HG03575 (cell line): ENCODE results near the gene TOX3.

Source experiments
- ATAC-seq: cut with Tn5 transposase; IDR thresholded peaks from one replicate; pipeline ENCODE4 v1.9.1; 2021; ENCODE audit not compliant: unreplicated experiment, insufficient number of reproducible peaks, low FRiP score; ENCODE audit errors: extremely low read depth

Gene TOX3

DNA sequence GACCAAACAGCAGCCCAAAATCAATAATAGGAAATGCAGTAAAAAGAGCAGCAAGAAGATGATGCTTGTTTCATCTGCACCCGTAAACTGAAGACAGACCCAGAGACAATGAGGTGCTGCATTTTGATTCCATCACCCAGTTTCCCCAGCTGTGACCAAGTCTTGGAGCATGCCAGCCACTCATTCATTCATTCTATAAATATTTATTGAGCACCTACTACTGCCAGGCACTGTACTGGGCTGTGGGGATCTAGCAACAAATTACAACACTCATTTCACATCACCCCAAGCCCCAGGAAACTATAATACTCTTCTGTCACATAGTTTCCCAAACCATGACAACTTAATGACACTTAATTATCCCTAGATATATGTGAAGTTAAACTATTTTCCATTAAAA, 79.2 kb downstream of the TOX3 start:
- no peak for ATAC-seq

DNA sequence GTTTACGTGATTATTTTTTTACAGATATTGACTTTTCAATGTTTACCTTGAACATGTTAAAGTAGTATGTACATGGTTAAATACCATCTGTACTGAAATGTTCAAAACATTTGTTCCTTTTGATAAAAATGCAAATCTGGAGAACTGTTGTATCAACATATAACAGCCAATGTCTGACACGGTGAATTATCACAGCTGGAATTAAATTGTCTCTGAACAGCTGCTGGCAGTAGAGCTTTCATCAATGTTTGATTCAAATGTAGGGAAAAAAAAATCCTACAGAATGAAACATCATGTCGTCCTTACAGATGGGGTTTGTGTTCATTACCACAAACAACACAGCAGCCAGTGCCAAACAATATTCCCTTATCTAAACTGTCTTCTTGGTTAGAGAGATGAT, 79.9 kb downstream of the TOX3 start:
- no peak for ATAC-seq

DNA sequence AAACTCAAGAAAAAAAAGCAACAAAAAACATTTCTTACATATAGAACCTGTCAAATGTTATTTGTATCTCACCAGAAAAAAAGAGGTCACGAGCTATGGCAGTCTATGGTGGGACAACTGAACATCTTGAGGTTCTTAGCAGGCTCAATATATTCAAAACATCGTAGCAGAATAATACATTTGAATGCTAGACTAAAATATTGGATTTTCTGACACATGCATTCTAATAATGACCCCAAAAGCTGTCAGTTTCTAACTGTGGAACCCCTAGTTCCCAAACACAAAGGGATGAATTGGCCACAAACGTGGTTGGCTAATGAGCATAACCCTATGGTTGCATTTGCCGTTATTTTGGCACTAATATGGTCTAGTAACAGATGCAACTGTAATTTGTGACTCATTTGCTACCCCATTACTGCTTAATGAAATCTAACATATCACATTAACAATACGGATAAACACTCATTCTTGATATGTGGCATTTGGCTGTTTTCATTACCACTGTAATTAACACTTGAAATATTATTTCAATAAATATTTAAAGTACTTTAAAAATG, 81.2 kb downstream of the TOX3 start:
- no peak for ATAC-seq

DNA sequence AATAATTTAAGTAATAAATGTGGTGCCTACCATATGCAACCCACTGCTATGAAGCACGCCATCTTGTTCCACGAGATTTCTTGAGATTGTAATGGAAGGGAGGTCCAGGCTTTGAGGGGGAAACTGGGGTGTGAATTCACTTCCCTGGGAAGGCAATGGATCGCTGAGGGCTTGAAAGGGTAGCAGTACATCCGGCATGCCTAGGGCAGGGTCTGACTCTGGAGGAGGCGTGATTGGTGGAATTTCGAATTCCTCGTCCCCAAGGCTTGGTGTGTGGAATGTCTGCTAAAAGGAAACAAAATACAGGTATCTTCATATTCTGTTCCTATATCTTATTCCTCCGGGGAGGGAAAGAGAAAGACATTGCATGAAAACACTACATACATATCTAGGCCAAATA, 83.0 kb downstream of the TOX3 start:
- ATAC-seq: no peak

DNA sequence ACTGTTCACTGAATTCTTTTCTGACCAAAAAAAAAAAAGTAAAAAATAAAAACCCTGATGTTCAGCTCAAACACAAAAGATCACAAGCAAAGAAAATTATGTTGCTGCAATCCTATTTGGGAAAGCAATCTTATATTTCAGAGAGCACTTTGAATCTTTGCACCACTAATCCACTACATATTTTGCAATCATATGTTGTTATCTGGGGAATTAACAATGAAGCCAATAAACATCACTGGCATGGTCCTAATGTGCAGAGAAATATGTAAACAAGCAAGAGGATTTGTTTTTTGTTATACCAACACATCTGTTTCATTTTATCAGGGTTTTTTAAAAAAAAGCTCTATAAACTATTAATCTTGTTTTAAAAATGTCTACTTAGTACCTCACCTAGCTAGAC, 84.1 kb downstream of the TOX3 start:
- no peak for ATAC-seq

DNA sequence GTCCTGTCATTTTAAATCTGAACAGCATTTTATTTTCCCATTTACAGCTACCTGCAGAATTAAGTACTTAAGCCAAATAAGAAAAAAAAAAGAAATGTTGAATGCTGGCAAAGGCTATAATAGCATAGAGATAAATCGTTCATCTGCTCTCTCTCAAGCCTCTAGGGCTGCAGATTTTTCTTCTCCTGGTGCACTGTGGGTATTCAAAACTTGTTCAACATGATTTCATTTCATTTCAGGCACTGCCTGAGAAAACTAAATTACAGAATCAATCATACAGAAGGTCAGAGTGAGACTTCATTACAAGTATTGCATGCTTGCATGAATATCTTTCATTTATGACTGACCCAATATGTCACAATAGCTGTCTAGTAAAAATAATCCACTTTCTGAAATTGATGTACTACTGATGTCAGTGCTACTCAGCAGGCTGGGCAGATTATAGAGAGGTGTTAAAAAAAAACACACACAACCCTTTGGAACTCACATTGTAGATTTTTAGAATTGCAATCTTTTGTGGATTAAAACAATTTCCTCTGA, 86.2 kb downstream of the TOX3 start:
- no peak for ATAC-seq

DNA sequence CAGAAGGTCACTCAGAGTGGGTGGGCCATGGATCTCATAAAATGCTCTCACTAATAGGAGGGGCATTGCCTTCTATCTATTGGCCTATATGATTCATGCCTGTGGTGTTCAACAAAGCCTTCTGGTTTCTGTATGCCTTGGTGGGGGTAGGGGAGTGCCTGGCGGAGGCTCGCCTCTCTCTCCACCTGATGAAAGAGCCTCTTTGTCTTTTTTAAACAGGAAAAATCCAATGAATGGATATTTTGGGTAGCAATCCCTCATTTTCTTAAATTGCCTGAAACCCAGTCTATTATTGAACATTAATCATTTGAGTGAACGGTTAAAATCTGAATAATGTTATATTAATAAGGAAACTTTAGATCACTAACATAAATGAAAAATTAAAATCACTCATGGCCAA, 90.6 kb downstream of the TOX3 start:
- no peak for ATAC-seq

DNA sequence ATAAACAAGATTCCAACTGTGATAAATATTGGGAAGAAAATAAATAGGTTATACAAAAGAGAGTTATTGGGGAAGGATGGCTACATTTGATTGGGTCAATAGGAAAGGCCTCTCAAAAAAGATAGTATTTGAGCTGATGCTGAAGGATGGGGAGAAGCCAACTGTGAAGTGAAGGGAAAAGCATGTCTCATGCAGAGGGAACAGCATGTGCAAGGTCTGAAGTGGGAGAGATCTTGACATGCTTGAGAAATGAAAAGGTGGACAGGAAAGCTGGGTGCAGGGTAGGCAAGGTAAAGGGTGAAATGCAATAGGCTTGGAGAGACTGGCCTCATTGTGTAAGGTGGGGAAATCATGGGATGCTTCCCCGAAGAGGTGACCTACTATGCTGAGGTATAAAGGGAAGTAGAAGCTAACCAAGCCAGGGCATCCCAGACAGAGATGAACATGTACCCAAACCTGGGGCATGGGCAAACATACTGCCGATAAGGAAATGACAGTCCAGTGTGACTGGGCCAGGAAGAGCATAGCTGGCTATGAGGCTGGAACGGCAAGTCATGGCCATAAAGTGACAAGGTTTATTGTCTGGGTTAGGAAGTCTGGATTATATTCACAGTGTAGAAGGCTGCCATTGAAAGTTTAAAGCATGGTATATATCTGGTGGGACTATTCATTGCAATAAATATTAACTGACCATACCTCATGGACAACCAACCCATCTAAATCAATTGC, 91.2 kb downstream of the TOX3 start:
- ATAC-seq: no peak

DNA sequence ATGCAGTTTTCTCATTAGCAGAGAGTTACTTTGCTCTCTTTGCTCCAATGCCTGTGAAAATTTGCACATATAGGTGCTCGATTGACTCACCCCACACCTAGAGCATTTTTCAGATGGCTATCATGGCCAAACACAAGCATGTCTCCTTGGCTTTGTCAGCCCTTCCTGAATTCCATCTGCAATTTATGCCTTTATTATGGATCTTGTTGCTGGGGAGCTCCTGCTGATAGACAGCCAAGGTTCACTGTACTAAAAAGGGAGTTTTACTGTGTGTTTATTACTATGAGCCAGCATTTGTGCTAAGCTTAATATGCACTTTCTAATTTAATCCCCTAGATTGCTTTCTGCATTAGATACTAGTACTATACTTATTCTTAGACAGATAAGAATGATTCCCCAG, 93.3 kb downstream of the TOX3 start:
- no peak for ATAC-seq

DNA sequence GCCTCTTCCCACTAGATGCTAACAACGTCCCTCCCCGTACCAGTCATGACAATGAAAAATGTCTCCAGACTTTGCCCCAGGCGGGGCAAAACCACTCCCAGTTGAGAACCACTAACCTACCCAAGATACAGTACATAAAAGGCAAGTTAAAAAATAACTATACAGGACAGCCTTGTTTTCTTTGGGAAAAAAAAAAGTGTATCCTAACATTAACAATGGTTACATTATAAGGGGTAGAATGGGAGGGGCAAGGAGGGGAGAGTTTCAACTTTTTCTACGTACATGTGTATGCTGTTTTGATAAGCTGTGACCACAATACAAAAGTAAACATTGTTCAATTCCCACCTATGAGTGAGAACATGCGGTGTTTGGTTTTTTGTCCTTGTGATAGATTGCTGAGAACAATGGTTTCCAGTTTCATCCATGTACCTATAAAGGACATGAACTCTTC, 94.9 kb downstream of the TOX3 start:
- ATAC-seq: no peak

DNA sequence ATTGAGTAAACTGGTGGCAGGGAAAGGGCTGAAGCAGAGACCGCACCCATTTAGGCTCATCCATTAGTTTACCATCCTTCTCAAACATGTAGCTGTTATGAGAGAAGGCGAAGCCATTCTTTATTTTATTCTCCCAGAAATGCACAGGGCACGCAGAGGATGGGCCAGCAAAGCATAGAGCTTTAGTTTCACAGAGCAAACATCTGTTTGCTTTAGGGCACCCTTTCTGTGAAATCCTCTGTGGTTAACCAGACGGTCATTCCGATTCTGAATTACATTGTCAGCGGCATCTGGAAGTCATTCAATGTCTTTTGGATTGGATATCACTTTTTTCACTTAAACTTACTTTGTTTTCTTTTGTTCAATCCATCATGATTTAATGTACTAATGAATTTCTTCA, 96.0 kb downstream of the TOX3 start:
- ATAC-seq: no peak

DNA sequence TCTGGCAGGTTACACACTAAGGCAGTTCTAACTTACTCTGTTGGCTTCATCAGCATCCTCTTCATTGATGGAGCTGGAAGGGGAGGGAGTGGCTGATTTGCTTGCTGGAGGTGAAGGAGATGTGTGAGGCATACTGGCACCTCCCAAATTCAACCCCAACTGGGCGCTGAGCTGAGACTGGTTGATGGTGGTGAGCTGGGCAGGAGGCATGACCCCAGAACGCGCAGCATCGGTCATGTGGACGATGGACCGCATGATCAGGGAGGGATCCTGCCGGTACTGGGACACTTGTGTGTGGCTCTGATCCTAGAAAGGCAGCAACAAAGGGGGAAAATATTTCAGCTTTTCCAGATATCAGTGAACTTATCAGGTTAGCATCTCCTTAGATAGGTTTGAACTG, 96.7 kb downstream of the TOX3 start:
- ATAC-seq: no peak

DNA sequence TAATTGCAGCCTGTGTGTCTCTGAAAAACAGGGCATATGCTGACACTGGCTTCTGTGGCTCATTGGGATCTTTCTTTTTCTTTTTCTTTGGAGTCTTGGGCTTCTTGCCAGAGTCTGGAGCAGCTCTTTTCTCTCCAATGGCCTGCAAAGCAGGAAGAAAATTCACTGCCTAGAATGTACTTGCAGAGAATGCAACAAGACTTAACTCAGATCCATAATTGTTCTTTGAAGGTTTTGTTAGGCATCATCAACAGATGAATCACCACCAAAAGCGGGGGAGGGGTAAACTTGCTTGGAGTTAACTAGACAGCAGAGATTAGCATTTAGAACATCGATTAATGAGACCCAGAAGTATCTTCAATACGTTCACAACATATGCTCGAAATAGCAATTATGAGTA, 100.9 kb downstream of the TOX3 start:
- ATAC-seq: no peak

DNA sequence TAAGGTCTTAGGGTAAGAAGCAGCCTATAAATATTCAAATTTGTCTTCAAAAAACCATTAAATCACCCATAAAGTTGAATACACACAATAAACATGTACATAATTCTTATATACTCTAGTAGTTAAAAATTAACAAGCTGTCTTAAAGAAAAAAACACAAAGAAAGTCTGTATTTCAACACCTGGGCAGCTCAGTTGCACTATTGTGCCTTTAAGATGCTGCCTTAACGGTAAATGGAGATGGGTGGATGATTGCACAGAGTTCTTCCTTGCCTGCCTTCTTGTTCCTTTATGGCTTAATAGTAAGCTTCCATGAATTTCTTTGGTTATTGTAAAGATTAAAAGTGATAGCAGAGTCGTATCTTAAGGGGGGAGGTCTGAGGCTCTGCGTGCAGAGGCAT, 105.1 kb downstream of the TOX3 start:
- ATAC-seq: no peak

DNA sequence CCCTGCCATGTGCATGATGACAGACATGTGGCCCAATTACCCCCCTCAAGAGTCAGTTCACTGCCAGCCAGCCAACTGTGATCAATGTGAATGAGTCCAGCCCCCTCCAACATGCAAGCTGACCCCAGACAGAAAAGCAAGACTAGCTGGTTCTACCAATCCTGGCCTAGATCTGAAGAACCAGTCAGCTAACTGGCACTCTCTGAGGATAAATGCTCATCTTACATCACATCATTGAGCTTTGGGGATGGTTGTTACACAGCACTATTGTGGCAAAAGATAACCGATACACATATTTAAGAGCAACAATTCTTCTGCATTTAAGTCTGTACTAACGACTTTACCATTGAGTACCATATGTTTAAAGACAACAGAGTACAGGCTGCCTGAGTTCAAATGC, 106.7 kb downstream of the TOX3 start:
- no peak for ATAC-seq

DNA sequence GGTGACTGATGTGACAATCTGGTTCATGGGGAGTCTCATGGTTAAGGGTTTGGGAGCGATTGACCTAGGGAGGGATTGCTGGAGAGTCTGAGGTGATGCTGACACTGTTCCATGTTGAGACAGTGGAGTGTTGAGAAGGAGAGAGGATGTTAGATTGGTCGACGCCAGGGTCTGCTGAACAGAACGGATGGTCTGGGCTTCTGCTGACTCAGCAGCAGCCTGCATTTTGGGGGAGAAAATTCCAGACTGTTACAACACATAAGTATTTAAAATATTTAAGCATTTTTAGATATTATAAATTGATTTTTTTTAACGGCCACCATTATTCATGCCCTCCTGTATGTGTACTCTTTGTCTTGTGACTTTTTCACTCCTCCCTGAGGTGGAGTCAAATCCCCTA, 107.2 kb downstream of the TOX3 start:
- no peak for ATAC-seq

DNA sequence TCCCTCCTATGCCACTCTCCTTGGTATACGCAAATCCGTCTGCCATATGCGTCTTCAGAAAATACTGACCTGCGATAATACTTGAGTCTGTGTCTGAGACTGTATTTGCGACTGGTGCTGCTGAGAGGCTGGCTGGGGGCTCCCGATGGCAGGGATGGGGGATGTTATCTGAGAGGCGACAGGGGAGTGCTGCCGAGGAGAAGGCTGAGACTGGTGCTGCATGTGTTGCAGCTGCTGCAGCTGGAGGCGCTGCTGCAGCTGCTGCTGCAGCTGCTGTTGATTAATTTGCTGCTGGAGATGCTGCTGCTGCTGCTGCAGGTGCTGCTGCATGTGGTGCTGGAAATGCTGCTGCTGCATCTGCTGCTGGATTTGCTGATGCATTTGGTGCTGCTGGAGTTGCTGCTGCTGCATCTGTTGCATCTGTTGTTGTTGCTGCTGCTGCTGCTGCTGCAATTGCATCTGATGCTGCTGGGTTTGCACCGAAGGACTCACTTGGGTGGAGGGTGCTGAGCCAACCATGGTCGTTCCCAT, 107.7 kb downstream of the TOX3 start:
- ATAC-seq: no peak

DNA sequence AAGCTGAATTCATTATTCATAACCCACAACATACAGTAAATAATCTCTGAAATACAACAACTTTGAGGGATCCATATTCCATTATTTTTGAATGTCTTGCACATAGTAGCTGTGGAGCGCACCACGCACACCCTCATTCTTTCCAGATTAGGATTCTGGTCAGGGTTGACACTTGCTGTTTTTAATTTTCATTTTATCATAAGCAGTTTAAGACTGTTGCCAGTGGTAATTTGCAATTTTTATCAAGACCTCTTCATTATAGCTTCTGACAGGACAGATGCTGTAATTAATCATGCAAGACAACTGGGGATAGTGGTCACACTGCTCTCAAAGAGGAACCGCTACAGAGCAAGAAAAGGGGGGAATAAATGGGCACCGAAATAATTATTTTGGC, 109.7 kb downstream of the TOX3 start:
- ATAC-seq: no peak

DNA sequence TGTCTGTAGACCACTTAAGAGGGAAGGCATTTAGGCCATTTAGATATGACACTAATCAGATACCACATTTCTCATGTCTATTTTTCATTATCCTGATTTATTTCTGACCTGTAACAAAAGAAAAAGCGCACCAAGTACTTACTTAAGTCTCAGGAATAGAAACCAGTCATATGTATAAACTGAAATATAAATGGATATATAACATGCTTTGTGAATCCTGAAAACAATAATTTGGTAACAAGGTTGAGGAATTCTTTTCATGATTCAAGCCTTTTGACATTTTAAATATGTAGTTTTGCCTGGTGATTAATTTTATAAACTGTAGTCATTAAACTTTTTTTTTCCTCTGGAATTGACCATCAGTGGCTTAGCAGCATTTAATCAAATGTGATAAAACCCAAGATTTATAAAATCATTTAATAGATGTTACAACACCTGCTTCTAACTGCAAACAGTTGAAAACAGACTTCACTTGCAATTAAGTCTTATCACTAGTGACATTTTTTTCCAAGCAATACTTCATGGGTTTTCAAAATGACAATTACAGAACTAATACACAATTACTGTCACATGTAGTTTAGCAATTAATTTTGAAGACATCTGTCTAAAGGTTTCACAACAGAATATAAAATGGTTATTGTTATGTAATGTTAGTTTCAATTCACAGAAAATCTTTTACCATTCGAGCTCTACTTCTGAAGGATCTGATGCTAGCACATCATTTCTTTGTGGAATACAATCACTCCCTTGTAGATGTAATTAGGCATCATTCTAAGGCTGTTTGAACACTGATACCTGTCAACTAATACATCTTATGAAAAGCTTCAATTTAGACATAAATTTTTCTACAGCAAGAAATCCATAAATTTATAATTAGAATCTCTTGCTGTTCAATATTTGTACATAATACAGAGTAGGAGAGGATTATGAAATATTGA, 110.3 kb downstream of the TOX3 start:
- ATAC-seq: no peak

DNA sequence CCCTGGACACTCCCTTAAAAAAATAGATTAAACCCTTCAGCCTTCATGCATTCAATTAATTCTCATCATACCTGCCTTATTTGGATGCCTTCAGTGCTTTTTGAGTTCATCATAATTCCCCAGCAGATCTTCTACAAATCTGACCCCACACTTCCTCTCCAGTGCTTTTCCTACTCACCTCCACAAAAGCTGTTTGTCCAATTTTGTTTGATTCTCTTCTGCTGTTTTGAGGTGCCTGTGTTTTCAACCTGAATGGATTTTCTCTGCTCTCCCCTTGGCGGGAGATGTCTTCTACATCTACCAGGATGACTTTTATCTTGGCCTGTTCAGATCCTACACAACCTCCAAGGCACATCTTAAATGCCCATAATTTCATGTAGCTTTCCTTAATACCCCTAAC, 112.7 kb downstream of the TOX3 start:
- no peak for ATAC-seq
